ENCODE measurements around the gene XPNPEP2.

The XPNPEP2 gene

GRCh38 chrX:129781680-129782495 lies 43.1 kb downstream of the XPNPEP2 start:
- TF ChIP-seq CTCF (IDR thresholded peaks at IDR 0.05) = no peak

GRCh38 chrX:129782706-129783105 lies 43.9 kb downstream of the XPNPEP2 start:
- TF ChIP-seq CTCF (IDR thresholded peaks at IDR 0.05) = no peak

- no peak for TF ChIP-seq CTCF (IDR thresholded peaks at IDR 0.05)
Measured at GRCh38 chrX:129783291-129783713, 44.5 kb downstream of the XPNPEP2 start.

- TF ChIP-seq CTCF (IDR thresholded peaks at IDR 0.05) = no peak
Measured at GRCh38 chrX:129784371-129784770, 45.6 kb downstream of the XPNPEP2 start.

- TF ChIP-seq CTCF (IDR thresholded peaks at IDR 0.05) = no peak
Measured at GRCh38 chrX:129785160-129785947, 46.6 kb downstream of the XPNPEP2 start.

- TF ChIP-seq CTCF (IDR thresholded peaks at IDR 0.05) = no peak
Measured at GRCh38 chrX:129786210-129786651, 47.5 kb downstream of the XPNPEP2 start.

GRCh38 chrX:129787336-129788055 lies 48.7 kb downstream of the XPNPEP2 start:
- TF ChIP-seq CTCF (IDR thresholded peaks at IDR 0.05) = no peak

Data from LNCAP (cell line).